Epithelial cell of proximal tubule (primary cell): ENCODE data around the gene SLC9A9. TPM values are rescaled to one million over a fixed set of nuclear protein-coding genes. Genes with fewer than 3 reads are reported as not detected.

Experiments
- DNase-seq: peaks from one replicate; pipeline ENCODE4 v3.0.0-alpha.2; 2011; ENCODE audit warnings: low read depth
- H3K4me3 ChIP-seq: 2 replicates; pipeline ENCODE4 v1.5.1; 2011; ENCODE audit warnings: low read depth, mild to moderate bottlenecking, low read length
- CTCF ChIP-seq: conservative IDR thresholded peaks from 2 replicates; pipeline ENCODE4 v1.5.1; 2012; ENCODE audit warnings: low read depth, mild to moderate bottlenecking, low read length
- total RNA-seq: library from RNA; depleted of rRNA; stranded (reverse); fragments of >200 nt; gene quantifications from 2 replicates; pipeline ENCODE4 v1.2.3, GENCODE V29; 2015

The SLC9A9 gene
- total RNA-seq, 1 donor from 2014 or later = 0.17 TPM

GRCh38 chr3:143218166-143218835 lies 630.0 kb downstream of the SLC9A9 start:
- no peak overlapping the region for H3K4me3 ChIP-seq
- no peak for DNase-seq
- TF ChIP-seq CTCF = no peak

GRCh38 chr3:143217283-143217682 lies 631.0 kb downstream of the SLC9A9 start:
- no peak overlapping the region for H3K4me3 ChIP-seq
- no peak for TF ChIP-seq CTCF
- no peak for DNase-seq

GRCh38 chr3:143216709-143217182 lies 631.5 kb downstream of the SLC9A9 start:
- H3K4me3 ChIP-seq = no peak overlapping the region
- no peak for TF ChIP-seq CTCF

More at GRCh38 chr3:143216709-143217182, 631.5 kb downstream of the SLC9A9 start:
- DNase-seq = no peak

Other genes with a start within 250 kb of the SLC9A9 start
- 12.6 and 17.5 TPM in 2 replicates for gene DIPK2A, start 123.4 kb upstream of the SLC9A9 start, total RNA-seq